ENCODE results near the gene MANF. TPM values are rescaled to one million over a fixed set of nuclear protein-coding genes. Genes with fewer than 3 reads are reported as not detected.

The MANF gene
- 79.0 and 92.9 TPM in 2 replicates for total RNA-seq

DNA sequence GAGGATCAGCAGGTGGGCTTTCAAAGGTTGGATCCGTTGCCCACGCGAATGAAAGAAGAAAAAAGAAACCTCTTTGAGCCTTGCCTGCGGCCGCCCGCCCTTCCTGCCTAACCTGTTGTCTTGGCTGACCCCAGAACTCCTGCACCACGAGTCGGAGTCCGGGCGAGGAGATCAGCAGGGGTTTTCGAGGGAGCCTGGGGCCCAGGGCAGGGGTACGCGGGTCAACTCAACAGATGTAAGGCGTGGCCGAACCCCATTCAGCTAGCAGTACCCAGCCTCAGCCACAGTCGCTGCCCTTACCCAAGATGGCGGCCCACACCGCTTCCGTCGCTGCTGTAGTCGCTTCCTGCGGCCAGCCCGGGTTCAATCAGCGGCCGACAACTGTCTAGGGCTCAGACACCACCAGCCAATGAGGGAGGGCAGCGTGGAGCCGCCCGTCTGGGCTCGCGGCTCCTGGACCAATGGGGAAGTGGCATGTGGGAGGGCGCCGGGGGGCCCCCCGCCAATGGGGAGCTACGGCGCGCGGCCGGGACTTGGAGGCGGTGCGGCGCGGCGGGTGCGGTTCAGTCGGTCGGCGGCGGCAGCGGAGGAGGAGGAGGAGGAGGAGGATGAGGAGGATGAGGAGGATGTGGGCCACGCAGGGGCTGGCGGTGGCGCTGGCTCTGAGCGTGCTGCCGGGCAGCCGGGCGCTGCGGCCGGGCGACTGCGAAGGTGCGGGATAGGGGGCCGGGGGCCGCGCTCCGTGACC, at the start of gene MANF:
Gene MANF (plus strand): TSS at position 566 of the 748 bp plus-strand sequence. CDS start 52 bp downstream, at position 618.

GRCh38 chr3:51391075-51391565, 6.0 kb downstream of the MANF start, which contains the start of gene RBM15B:
Gene RBM15B (plus strand): TSS chr3:51391285. CDS start chr3:51391400, 115 bp downstream.

Other genes with a start within 250 kb of the MANF start
- gene RBM15B, start 6.0 kb downstream of the MANF start, total RNA-seq: 30.5 and 41.2 TPM in 2 replicates
- gene DCAF1, start 114.7 kb downstream of the MANF start, total RNA-seq: 12.5 and 19.5 TPM in 2 replicates
- 19.1 and 26.6 TPM in 2 replicates for gene RAD54L2, start 153.4 kb downstream of the MANF start, total RNA-seq

Measured in subcutaneous preadipocyte (primary cell).